ENCODE measurements around the gene TBX10.

Gene TBX10

GRCh38 chr11:67673358-67673757 lies 33.8 kb upstream of the TBX10 start:
- no peaks in the 10 kb centered on the region for H3K79me2 ChIP-seq (ENCODE audit: insufficient read depth, low read depth)
- H3K9ac ChIP-seq = no peak overlapping the region
- no peak overlapping the region for H3K4me2 ChIP-seq
- no peak for TF ChIP-seq CTCF (conservative IDR thresholded peaks at IDR 0.05; ENCODE audit: low read depth, low read length)
- no peak overlapping the region for H2AFZ ChIP-seq (ENCODE audit: low read depth)
- no peaks in the 10 kb centered on the region for H4K20me1 ChIP-seq (ENCODE audit: insufficient read depth)
- no peaks in the 10 kb centered on the region for H3K27me3 ChIP-seq (ENCODE audit: insufficient read depth, low read depth)
- no peaks in the 10 kb centered on the region for H3K4me1 ChIP-seq (ENCODE audit: low read depth, poor library complexity, severe bottlenecking)
- H3K27ac ChIP-seq = no peak overlapping the region
- H3K36me3 ChIP-seq (ENCODE audit: insufficient read depth) = no peaks in the 10 kb centered on the region
- H3K4me3 ChIP-seq (IDR thresholded peaks at IDR 0.05; ENCODE audit: insufficient read depth, low read depth, low read length) = no peak overlapping the region

- Histone ChIP-seq H4K20me1 (ENCODE audit: insufficient read depth) (no peaks in the 10 kb centered on the region), H3K27ac (no peak overlapping the region), H3K9ac (no peak overlapping the region), H3K36me3 (ENCODE audit: insufficient read depth) (no peaks in the 10 kb centered on the region), H2AFZ (ENCODE audit: low read depth) (no peak overlapping the region), H3K4me1 (ENCODE audit: low read depth, poor library complexity, severe bottlenecking) (no peaks in the 10 kb centered on the region), H3K4me3 (IDR thresholded peaks at IDR 0.05; ENCODE audit: insufficient read depth, low read depth, low read length) (no peak overlapping the region), H3K4me2 (no peak overlapping the region), H3K27me3 (ENCODE audit: insufficient read depth, low read depth) (no peaks in the 10 kb centered on the region; the same call in 1 of the 2 replicates), H3K79me2 (ENCODE audit: insufficient read depth, low read depth) (no peaks in the 10 kb centered on the region)
- no peak for TF ChIP-seq CTCF (conservative IDR thresholded peaks at IDR 0.05; ENCODE audit: low read depth, low read length)
Observed at GRCh38 chr11:67671211-67671520, 31.6 kb upstream of the TBX10 start.

GRCh38 chr11:67670316-67671210 lies 31.0 kb upstream of the TBX10 start:
- no peaks in the 10 kb centered on the region for H3K4me1 ChIP-seq (ENCODE audit: low read depth, poor library complexity, severe bottlenecking)
- no peak overlapping the region for H3K4me2 ChIP-seq
- no peaks in the 10 kb centered on the region for H3K79me2 ChIP-seq (ENCODE audit: insufficient read depth, low read depth)
- H3K4me3 ChIP-seq (IDR thresholded peaks at IDR 0.05; ENCODE audit: insufficient read depth, low read depth, low read length) = no peak overlapping the region
- H3K27me3 ChIP-seq (ENCODE audit: insufficient read depth, low read depth) = no peaks in the 10 kb centered on the region; the same call in 1 of the 2 replicates
- no peak overlapping the region for H2AFZ ChIP-seq (ENCODE audit: low read depth)
- TF ChIP-seq CTCF (conservative IDR thresholded peaks at IDR 0.05; ENCODE audit: low read depth, low read length) = no peak
- no peak overlapping the region for H3K9ac ChIP-seq
- no peaks in the 10 kb centered on the region for H4K20me1 ChIP-seq (ENCODE audit: insufficient read depth)
- H3K36me3 ChIP-seq (ENCODE audit: insufficient read depth) = no peaks in the 10 kb centered on the region
- no peak overlapping the region for H3K27ac ChIP-seq

- Histone ChIP-seq H3K27me3 (ENCODE audit: insufficient read depth, low read depth) (no peaks in the 10 kb centered on the region; the same call in 1 of the 2 replicates), H3K4me1 (ENCODE audit: low read depth, poor library complexity, severe bottlenecking) (no peaks in the 10 kb centered on the region), H4K20me1 (ENCODE audit: insufficient read depth) (no peaks in the 10 kb centered on the region), H2AFZ (ENCODE audit: low read depth) (no peak overlapping the region), H3K36me3 (ENCODE audit: insufficient read depth) (no peaks in the 10 kb centered on the region), H3K27ac (no peak overlapping the region), H3K4me2 (no peak overlapping the region), H3K4me3 (IDR thresholded peaks at IDR 0.05; ENCODE audit: insufficient read depth, low read depth, low read length) (no peak overlapping the region), H3K79me2 (ENCODE audit: insufficient read depth, low read depth) (no peaks in the 10 kb centered on the region), H3K9ac (no peak overlapping the region)
- no peak for TF ChIP-seq CTCF (conservative IDR thresholded peaks at IDR 0.05; ENCODE audit: low read depth, low read length)
Observed at GRCh38 chr11:67668192-67668551, 28.6 kb upstream of the TBX10 start.
